ENCODE data around the gene CAMTA1.

Gene CAMTA1

DNA sequence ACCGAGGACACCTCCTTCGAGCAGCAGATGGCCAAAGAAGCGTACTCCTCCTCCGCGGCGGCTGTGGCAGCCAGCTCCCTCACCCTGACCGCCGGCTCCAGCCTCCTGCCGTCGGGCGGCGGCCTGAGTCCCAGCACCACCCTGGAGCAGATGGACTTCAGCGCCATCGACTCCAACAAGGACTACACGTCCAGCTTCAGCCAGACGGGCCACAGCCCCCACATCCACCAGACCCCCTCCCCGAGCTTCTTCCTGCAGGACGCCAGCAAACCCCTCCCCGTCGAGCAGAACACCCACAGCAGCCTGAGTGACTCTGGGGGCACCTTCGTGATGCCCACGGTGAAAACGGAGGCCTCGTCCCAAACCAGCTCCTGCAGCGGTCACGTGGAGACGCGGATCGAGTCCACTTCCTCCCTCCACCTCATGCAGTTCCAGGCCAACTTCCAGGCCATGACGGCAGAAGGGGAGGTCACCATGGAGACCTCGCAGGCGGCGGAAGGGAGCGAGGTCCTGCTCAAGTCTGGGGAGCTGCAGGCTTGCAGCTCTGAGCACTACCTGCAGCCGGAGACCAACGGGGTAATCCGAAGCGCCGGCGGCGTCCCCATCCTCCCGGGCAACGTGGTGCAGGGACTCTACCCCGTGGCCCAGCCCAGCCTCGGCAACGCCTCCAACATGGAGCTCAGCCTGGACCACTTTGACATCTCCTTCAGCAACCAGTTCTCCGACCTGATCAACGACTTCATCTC, 879.1 kb downstream of the CAMTA1 start:
- intact Hi-C loops (cut with DNase I), result no loop called here
- DNase-seq, result no peak

GRCh38 chr1:7664893-7665250, 879.6 kb downstream of the CAMTA1 start:
- DNase-seq, result no peak
- intact Hi-C loops (cut with DNase I), result loop anchor here (5.0 kb wide), 1 partner anchor 237 kb away; no protein-coding TSS in a partner anchor

GRCh38 chr1:7666249-7666648, 881.0 kb downstream of the CAMTA1 start:
- intact Hi-C loops (cut with DNase I), result loop anchor here (2.0 to 5.0 kb wide), 2 partner anchors 87 to 236 kb away; no protein-coding TSS in a partner anchor
- no peak for DNase-seq

GRCh38 chr1:7667159-7667558, 881.9 kb downstream of the CAMTA1 start:
- intact Hi-C loops (cut with DNase I), result loop anchor here (2.0 to 5.0 kb wide), 2 partner anchors 86 to 235 kb away; no protein-coding TSS in a partner anchor

GRCh38 chr1:7667625-7668218, 882.5 kb downstream of the CAMTA1 start:
- DNase-seq, result peak; percentile 85 to 99 (median 96)
- intact Hi-C loops (cut with DNase I), result loop anchor here (2.0 to 5.0 kb wide), 2 partner anchors 85 to 235 kb away; no protein-coding TSS in a partner anchor

More at GRCh38 chr1:7667159-7667558, 881.9 kb downstream of the CAMTA1 start:
- DNase-seq, result no peak

GRCh38 chr1:7669559-7670311, 884.5 kb downstream of the CAMTA1 start:
- intact Hi-C loops (cut with DNase I), result loop anchor here (5.0 kb wide), 1 partner anchor 233 kb away; no protein-coding TSS in a partner anchor
- peak; percentile 58 to 90 (median 80) for DNase-seq

GRCh38 chr1:7670334-7671145, 885.3 kb downstream of the CAMTA1 start:
- DNase-seq, result no peak
- intact Hi-C loops (cut with DNase I), result no loop called here

DNA sequence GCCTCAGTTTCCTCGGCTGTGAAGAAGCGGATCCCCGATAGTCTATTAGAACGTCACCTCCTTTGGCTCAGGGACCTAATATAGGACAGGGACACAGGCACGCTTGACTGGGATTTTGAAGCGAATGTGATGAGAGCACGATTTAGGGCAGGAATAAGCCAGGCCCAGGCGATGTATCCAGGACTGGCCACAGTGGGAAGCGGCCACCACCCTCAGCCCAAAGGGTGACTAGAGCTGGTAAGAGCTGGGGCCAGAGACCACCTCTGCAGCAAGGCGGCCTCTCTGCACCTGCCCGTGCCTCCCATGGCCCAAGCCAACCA, 885.9 kb downstream of the CAMTA1 start:
- no peak for DNase-seq
- intact Hi-C loops (cut with DNase I), result no loop called here

DNA sequence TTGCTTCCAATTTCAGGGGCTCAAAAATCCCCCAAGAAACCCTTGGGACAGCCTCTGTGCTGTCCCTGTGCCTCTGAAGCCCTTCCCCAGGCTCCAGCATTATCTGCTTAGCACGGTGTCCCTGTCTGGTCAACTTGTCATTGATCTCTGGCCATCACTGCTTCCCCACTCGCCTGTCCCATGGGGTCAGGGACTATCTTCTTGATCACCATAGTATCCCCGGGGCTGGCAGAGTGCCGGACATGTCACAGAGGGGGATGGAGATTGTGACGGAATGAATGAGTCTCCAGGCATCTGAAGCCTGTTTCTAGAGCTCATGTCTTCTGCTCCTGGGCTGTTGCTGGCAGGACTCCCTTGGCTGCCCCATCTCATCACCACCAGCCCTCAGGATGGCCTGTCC, 886.4 kb downstream of the CAMTA1 start:
- no peak for DNase-seq
- intact Hi-C loops (cut with DNase I), result no loop called here

GRCh38 chr1:7672864-7673263, 887.6 kb downstream of the CAMTA1 start:
- intact Hi-C loops (cut with DNase I), result no loop called here
- DNase-seq, result no peak

GRCh38 chr1:7674972-7675371, 889.7 kb downstream of the CAMTA1 start:
- intact Hi-C loops (cut with DNase I), result no loop called here
- DNase-seq, result no peak

GRCh38 chr1:7675431-7676273, 890.4 kb downstream of the CAMTA1 start:
- DNase-seq, result no peak
- intact Hi-C loops (cut with DNase I), result no loop called here

DNA sequence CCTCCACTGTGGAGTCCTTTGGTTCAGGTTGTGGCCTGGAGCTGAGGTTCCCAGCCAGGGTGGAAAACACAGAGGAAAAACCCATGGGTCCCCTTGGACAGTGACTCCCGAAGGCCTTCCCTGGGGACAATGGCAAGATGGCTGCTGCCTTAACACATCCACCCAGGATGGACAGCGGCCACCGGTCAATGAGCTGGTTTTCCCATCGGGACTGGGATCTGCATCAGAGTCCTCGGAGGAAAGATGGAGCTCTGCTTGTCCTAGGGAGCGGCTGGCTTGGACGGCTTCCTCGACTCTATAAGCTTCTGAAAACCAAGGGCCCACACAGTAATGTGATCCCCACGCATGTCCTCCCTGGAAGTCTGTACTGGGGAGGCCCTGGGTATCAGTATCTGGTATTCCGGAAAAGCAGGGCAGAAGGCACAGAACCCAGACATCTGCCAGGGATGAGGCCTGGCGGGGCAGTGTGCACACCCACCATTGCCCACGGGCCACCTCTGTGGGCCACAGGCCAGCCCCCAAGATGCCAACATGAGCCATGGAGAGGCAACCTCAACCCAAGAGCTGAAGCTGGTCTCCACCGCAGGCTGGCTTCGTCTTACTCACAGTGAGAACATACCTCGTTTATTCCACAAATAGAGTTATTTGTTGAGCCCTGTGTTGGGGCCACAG, 891.2 kb downstream of the CAMTA1 start:
- no peak for DNase-seq
- intact Hi-C loops (cut with DNase I), result no loop called here

- no peak for DNase-seq
- intact Hi-C loops (cut with DNase I), result no loop called here
Measured at GRCh38 chr1:7677111-7677510, 891.9 kb downstream of the CAMTA1 start.

GRCh38 chr1:7677815-7678214, 892.6 kb downstream of the CAMTA1 start:
- intact Hi-C loops (cut with DNase I), result no loop called here
- no peak for DNase-seq

- DNase-seq, result no peak
Measured at GRCh38 chr1:7678491-7679158, 893.4 kb downstream of the CAMTA1 start.

DNA sequence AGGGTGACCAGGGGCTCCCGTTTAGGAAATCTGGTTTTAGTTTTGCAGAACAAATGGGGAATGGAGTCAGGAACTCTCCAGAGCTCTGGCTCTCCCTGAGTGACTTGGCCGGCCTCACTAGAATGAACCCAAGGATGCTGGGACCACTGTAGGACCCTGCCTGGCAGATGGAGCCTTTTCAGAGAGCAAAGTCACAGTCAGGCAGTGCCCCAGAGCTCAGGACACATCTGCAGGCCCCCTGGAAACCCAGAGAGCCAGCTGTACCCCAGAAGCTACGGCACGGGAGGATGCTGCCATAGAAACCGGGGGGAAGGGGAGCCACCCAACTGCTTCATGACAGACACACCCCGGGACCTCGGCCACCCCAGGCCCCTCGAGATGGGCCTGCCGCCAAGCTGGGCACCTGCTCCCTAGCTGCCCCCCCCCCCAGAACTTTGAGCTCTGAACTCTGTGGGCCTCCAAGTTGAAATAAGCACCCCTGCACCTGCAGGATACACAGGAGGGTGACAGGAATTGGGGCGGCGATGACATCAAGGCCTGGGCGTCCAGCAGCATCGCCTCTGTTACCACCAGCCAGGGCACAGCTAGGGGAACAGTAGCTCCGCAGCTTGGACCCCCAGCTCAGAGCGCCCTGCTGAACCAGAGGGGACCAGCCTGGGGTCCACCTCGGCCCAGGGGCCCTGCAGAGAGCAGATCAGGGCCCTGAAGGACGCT, 894.1 kb downstream of the CAMTA1 start:
- DNase-seq, result no peak
- intact Hi-C loops (cut with DNase I), result no loop called here

More at GRCh38 chr1:7678491-7679158, 893.4 kb downstream of the CAMTA1 start:
- intact Hi-C loops (cut with DNase I), result no loop called here

Data from head of caudate nucleus (tissue), 42 donors.